ENCODE results near the gene CLIP3. TPM values are rescaled to one million over a fixed set of nuclear protein-coding genes. Genes with fewer than 3 reads are reported as not detected.

Gene CLIP3
- total and polyA plus RNA-seq, 9 of the 15 experiments (the other 6 are each of a cell fraction or from before 2014, with no cell fraction given): 0.01 to 0.50 (median 0.15) TPM; not detected in 1

DNA sequence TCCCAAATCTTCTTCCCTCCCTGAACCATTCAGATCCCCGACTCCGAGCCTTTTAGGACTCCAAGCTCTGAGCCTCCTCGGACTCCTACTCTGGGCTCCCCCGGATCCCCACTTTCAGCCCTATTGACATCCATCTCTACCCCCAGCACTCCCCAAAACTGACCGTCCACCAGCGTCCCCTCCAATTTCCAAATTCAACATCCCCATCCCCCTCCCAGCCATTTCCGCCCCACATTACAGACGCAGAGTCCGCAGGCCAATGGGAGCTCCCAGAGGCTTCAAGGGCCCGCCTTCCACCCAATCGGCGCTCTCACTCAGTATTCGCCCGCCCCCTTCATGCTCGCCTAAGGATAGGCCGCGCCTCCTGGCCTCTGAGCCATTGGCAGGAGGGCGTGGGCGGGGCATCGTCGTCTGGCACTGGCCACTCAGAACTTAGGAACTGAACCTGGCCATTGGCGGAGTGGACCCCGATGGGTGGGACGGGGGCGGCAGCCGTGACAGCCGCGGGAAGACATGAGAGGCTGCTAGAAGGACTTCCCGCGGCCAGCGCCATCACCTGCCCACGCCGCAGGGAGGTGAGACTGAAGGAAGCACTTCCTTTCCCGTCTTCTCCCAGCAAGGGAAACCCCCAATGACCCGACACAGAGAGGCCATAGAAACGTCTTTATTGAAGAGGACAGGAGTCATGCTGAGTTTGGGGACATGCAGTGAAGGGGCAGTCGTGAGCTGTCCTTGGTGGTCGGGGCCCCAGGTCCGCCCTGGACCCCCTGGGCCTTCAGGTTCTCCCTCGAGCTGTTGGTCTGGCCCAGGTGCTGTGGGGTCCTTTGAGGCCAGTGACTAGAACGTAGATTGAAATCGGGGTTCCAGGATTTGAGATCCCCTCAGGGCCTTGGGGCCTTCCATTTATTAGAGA lies 18.4 kb downstream of the CLIP3 start, which contains the start of gene ALKBH6 (continued):
- no peak for TF ChIP-seq ZFP36 (IDR thresholded peaks at IDR 0.05; ENCODE audit: low read depth, low read length, partially characterized antibody)
- TF ChIP-seq, protein P1, sequence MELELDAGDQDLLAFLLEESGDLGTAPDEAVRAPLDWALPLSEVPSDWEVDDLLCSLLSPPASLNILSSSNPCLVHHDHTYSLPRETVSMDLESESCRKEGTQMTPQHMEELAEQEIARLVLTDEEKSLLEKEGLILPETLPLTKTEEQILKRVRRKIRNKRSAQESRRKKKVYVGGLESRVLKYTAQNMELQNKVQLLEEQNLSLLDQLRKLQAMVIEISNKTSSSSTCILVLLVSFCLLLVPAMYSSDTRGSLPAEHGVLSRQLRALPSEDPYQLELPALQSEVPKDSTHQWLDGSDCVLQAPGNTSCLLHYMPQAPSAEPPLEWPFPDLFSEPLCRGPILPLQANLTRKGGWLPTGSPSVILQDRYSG (tag; conservative IDR thresholded peaks at IDR 0.05; ENCODE audit: low read depth): no peak
- TF ChIP-seq FOXA1 (IDR thresholded peaks at IDR 0.05; ENCODE audit: borderline replicate concordance): no peak
- TF ChIP-seq SUPT5H (IDR thresholded peaks at IDR 0.05): peak; percentile 80
- peak; percentile 80 for TF ChIP-seq ATF7 (IDR thresholded peaks at IDR 0.05)
- TF ChIP-seq, protein P2, sequence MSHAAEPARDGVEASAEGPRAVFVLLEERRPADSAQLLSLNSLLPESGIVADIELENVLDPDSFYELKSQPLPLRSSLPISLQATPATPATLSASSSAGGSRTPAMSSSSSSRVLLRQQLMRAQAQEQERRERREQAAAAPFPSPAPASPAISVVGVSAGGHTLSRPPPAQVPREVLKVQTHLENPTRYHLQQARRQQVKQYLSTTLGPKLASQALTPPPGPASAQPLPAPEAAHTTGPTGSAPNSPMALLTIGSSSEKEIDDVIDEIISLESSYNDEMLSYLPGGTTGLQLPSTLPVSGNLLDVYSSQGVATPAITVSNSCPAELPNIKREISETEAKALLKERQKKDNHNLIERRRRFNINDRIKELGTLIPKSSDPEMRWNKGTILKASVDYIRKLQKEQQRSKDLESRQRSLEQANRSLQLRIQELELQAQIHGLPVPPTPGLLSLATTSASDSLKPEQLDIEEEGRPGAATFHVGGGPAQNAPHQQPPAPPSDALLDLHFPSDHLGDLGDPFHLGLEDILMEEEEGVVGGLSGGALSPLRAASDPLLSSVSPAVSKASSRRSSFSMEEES (CRISPR knock-in tag; IDR thresholded peaks at IDR 0.05): no peak
- no peak for TF ChIP-seq SIN3B (IDR thresholded peaks at IDR 0.05; ENCODE audit: low read depth)
- TF ChIP-seq ETV5 (CRISPR knock-in tag; IDR thresholded peaks at IDR 0.05; ENCODE audit: low read depth): 0 out of 2 replicates have a peak, but pooled peaks have one; percentile 24
- TF ChIP-seq HNRNPL (IDR thresholded peaks at IDR 0.05; ENCODE audit: low read depth, low read length): no peak
- TF ChIP-seq, protein P3, sequence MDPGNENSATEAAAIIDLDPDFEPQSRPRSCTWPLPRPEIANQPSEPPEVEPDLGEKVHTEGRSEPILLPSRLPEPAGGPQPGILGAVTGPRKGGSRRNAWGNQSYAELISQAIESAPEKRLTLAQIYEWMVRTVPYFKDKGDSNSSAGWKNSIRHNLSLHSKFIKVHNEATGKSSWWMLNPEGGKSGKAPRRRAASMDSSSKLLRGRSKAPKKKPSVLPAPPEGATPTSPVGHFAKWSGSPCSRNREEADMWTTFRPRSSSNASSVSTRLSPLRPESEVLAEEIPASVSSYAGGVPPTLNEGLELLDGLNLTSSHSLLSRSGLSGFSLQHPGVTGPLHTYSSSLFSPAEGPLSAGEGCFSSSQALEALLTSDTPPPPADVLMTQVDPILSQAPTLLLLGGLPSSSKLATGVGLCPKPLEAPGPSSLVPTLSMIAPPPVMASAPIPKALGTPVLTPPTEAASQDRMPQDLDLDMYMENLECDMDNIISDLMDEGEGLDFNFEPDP (CRISPR knock-in tag; IDR thresholded peaks at IDR 0.05): no peak
- no peak for TF ChIP-seq SRSF3 (IDR thresholded peaks at IDR 0.05; ENCODE audit: insufficient read depth, low read length)
- peak; percentile 93 for TF ChIP-seq POLR2G (IDR thresholded peaks at IDR 0.05; ENCODE audit: low read depth, low read length)
- TF ChIP-seq, protein P4, sequence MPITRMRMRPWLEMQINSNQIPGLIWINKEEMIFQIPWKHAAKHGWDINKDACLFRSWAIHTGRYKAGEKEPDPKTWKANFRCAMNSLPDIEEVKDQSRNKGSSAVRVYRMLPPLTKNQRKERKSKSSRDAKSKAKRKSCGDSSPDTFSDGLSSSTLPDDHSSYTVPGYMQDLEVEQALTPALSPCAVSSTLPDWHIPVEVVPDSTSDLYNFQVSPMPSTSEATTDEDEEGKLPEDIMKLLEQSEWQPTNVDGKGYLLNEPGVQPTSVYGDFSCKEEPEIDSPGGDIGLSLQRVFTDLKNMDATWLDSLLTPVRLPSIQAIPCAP (CRISPR knock-in tag; IDR thresholded peaks at IDR 0.05; ENCODE audit: borderline replicate concordance): no peak
- peak; percentile 76 for TF ChIP-seq GABPA (tag; conservative IDR thresholded peaks at IDR 0.05; ENCODE audit: low read depth)
- TF ChIP-seq POLR2A (conservative IDR thresholded peaks at IDR 0.05): peak; percentile 89
- no peak for TF ChIP-seq MECOM (CRISPR knock-in tag; IDR thresholded peaks at IDR 0.05)
- TF ChIP-seq ZNF217 (CRISPR knock-in tag; IDR thresholded peaks at IDR 0.05): no peak
- TF ChIP-seq HEY1 (CRISPR knock-in tag; IDR thresholded peaks at IDR 0.05; ENCODE audit: borderline replicate concordance): no peak
- peak; percentile 73 for TF ChIP-seq TAF7 (tag; IDR thresholded peaks at IDR 0.05)
- TF ChIP-seq, protein P5, sequence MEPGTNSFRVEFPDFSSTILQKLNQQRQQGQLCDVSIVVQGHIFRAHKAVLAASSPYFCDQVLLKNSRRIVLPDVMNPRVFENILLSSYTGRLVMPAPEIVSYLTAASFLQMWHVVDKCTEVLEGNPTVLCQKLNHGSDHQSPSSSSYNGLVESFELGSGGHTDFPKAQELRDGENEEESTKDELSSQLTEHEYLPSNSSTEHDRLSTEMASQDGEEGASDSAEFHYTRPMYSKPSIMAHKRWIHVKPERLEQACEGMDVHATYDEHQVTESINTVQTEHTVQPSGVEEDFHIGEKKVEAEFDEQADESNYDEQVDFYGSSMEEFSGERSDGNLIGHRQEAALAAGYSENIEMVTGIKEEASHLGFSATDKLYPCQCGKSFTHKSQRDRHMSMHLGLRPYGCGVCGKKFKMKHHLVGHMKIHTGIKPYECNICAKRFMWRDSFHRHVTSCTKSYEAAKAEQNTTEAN (CRISPR knock-in tag; IDR thresholded peaks at IDR 0.05): no peak
- TF ChIP-seq ASH1L (IDR thresholded peaks at IDR 0.05; ENCODE audit: borderline replicate concordance, low read depth, partially characterized antibody): peak; percentile 95
- peak; percentile 67; the same call in 1 of the 2 replicates for TF ChIP-seq PML (IDR thresholded peaks at IDR 0.05; ENCODE audit: low read length)

Measured in K562 (cell line).